ENCODE measurements around the gene SAXO2. TPM values are rescaled to one million over a fixed set of nuclear protein-coding genes. Genes with fewer than 3 reads are reported as not detected.
"Not testable (repeated sequence)": the region's sequence is repeated elsewhere in the genome, so short reads cannot be mapped to it uniquely, and the experiment has no call there.

SAXO2 gene
- total RNA-seq, 2 experiments from 2014 or later = 4.4 to 6.9 TPM

DNA sequence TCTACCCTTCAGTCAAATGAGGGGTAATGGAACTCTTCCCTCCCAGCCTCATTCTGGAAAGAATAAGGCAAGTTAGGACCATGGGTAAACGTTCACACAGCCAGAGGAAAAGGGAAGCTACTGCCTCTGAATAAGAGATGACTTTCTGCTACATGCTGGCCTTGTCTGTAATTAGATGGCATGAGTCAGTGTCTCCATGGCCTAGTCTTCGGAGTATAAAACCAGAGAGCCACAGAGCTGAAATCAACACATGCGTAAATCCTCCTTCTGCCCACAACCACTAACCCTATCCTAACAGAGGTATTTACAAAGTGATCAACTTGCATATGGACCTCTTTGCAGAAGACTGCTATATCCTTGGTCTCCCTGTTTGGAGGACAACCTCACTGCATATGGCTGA is 14.4 kb upstream of the SAXO2 start:
- intact Hi-C loops (cut with DNase I, micrococcal nuclease); H3K27me3 Mint-ChIP-seq; DNase-seq; H3K4me1 Mint-ChIP-seq; H3K4me3 Mint-ChIP-seq; POLR2A ChIA-PET; H3K27ac Mint-ChIP-seq; H3K9me3 Mint-ChIP-seq (ENCODE audit: low read depth); ATAC-seq; CTCF ChIA-PET: not testable (repeated sequence)
- H3K36me3 Mint-ChIP-seq (ENCODE audit: low read depth) = peaks cover 20% of the 10 kb centered on the region

DNA sequence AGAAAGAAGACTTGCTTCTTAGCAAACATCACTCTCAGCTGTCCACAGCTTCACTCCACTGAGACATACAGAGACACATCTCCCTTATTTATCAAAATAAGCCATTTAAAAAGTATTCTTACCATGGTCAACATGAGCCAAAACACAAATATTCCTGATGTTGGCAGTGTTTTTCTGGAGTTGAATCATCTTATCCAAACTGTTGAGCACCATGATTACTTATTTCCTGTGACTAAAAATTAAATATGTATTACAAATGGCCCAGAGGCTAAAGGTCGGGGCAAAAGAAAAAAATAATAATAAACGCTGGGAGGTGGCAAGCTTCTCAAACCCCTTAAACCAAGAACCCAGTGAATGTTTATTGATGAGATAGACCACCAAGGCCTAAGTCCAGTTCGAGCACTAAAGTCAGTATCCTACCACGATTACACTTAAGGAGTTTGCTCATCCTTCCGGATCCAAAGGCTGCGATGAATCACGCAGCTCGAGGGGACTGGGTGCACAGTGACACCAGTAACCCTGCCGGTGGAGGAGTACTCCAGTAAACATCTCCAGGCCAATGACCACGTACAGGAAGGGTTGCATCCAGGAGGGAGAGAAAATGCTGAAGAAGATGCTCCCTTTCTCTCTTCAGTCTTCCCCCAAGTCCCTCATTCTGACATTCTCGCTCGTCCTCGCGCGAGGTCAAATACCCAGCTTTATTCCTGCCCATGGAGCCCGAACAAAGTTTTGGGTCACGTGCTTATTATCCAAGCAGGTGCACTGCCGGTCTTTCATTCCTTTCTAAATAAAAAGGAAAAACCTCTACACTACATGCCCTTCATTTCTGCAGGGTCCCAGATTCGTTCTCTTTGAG is 824 bp upstream of the SAXO2 start:
- peaks cover 26% of the 10 kb centered on the region for H3K36me3 Mint-ChIP-seq (ENCODE audit: low read depth)
- peak overlapping the region; percentile 91 for H3K27ac Mint-ChIP-seq
- peaks cover 33% of the 10 kb centered on the region for H3K4me1 Mint-ChIP-seq
- ChIA-PET POLR2A (interaction anchor here (0.6 to 1.2 kb wide), 2 partner anchors 44 to 938 kb away, joined by 5 read pairs; partner anchors contain the start of gene STARD5), CTCF (interaction anchor here (1.1 kb wide), 1 partner anchor 22 kb away, joined by 3 read pairs; no protein-coding TSS in a partner anchor)
- ATAC-seq (peak; percentile 66), DNase-seq (peak; percentile 76)
- not testable (repeated sequence) for H3K9me3 Mint-ChIP-seq (ENCODE audit: low read depth); H3K27me3 Mint-ChIP-seq
- peak overlapping the region; percentile 89 for H3K4me3 Mint-ChIP-seq
- intact Hi-C loops (cut with DNase I, micrococcal nuclease) = loop anchor here (1.0 to 5.0 kb wide), 6 partner anchors 25 to 969 kb away; partner anchors contain the start of genes BTBD1 (in 1 of the 2) and MEX3B (in 1 of the 2)

DNA sequence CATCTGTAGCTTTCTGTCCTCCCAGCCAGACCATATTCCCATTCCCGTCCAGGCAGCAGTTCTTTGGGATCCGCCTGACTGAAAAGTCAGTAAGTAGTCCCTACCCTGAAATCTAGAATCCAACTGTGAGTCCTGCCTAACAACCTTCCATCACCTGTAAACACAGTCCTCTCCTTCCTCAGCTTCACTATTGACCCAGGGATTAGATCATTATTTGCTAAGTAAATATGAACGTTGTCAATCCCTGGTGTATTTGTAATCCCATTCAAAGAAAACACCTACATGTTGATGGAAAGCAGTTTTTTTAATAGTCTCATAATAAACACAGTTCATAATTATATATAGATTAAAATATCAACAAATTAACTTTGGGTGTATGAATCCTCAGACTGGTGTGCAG is 732 bp downstream of the SAXO2 start:
- ChIA-PET POLR2A (no interaction called here), CTCF (no interaction called here)

DNA sequence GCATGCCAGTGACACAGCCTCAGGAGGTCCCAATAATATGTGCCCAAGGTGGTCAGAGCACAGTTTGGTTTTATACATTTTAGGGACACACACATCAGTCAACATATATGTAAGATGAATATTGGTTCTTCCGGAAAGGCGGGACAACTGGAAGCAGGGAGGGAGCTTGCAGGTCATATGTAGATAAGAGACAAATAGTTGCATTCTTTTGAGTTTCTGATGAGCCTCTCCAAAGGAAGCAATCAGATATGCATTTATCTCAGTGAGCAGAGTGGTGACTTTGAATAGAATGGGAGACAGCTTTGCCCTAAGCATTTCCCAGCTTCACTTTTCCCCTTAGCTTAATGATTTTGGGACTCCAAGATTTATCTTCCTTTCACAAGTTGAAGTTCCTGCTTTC is 4.5 kb downstream of the SAXO2 start:
- H3K4me3 Mint-ChIP-seq; DNase-seq; H3K27ac Mint-ChIP-seq; intact Hi-C loops (cut with DNase I, micrococcal nuclease); H3K9me3 Mint-ChIP-seq (ENCODE audit: low read depth); H3K27me3 Mint-ChIP-seq; ATAC-seq; H3K36me3 Mint-ChIP-seq (ENCODE audit: low read depth); POLR2A ChIA-PET: not testable (repeated sequence)
- CTCF ChIA-PET = interaction anchor here (0.7 to 1.5 kb wide), 3 partner anchors 10 to 252 kb away, joined by 3 read pairs; no protein-coding TSS in a partner anchor
- H3K4me1 Mint-ChIP-seq = peaks cover 26% of the 10 kb centered on the region

More for the DNA sequence above, 732 bp downstream of the SAXO2 start:
- DNase-seq (no peak), ATAC-seq (no peak)
- no peaks in the 10 kb centered on the region for H3K9me3 Mint-ChIP-seq (ENCODE audit: low read depth)
- intact Hi-C loops (cut with DNase I, micrococcal nuclease) = loop anchor here (5.0 kb wide), 3 partner anchors 216 to 971 kb away; partner anchors contain the start of genes BTBD1 (in 1 of the 2) and MEX3B (in 1 of the 2)
- H3K4me3 Mint-ChIP-seq = peak overlapping the region; percentile 89
- H3K4me1 Mint-ChIP-seq = peaks cover 38% of the 10 kb centered on the region
- no peaks in the 10 kb centered on the region for H3K27me3 Mint-ChIP-seq
- H3K27ac Mint-ChIP-seq = peak overlapping the region; percentile 91
- peaks cover 16% of the 10 kb centered on the region for H3K36me3 Mint-ChIP-seq (ENCODE audit: low read depth)

DNA sequence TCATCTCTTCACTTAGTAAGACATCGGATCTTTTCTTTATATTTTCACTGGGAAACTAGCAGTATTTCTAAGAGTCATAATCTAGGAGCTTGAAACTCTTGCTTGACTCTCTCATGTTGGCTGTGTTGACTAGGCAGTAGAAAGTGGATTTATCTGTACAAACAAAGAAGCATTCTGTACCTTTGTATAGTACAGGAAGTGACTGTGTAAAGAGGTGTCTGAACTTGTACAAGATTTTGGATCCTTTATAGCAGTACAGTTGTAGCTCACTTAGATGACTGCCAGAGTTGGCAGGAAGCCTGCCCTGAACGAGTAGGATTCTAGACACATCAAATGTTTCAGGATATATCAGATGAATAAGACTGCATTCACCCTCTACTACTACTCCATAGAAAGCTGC is 5.8 kb downstream of the SAXO2 start:
- H3K27me3 Mint-ChIP-seq; H3K9me3 Mint-ChIP-seq (ENCODE audit: low read depth); H3K4me3 Mint-ChIP-seq; CTCF ChIA-PET; intact Hi-C loops (cut with DNase I, micrococcal nuclease); H3K36me3 Mint-ChIP-seq (ENCODE audit: low read depth); POLR2A ChIA-PET; H3K27ac Mint-ChIP-seq; DNase-seq: not testable (repeated sequence)
- ATAC-seq = peak; percentile 57
- H3K4me1 Mint-ChIP-seq = peaks cover 21% of the 10 kb centered on the region

DNA sequence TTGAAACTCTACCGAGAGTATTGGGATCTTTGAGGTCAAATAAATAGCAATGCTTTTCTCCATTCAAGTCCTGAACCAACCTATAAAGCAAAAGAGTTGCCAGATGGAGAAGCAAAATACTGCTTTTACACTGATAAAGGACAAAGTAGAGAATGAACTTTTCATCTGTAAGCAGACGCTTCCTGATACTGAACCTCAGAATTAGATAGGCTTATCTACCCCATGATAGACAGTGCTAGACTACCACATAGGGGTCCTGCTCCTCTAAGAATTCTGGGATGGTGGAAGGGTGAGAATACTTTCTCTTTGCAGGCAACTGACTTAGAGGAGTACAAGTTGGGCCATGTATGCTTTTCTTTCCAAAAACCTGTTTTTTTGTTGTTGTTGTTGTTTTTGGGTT is 9.5 kb downstream of the SAXO2 start:
- intact Hi-C loops (cut with DNase I, micrococcal nuclease) = no loop called here
- peaks cover 8% of the 10 kb centered on the region for H3K9me3 Mint-ChIP-seq (ENCODE audit: low read depth)
- ChIA-PET POLR2A (no interaction called here), CTCF (no interaction called here)
- no peak overlapping the region for H3K4me3 Mint-ChIP-seq
- ATAC-seq = no peak
- H3K27ac Mint-ChIP-seq = no peak overlapping the region
- peaks cover 6% of the 10 kb centered on the region for H3K4me1 Mint-ChIP-seq
- peaks cover 2% of the 10 kb centered on the region for H3K27me3 Mint-ChIP-seq
- DNase-seq = no peak
- H3K36me3 Mint-ChIP-seq (ENCODE audit: low read depth) = peaks cover 17% of the 10 kb centered on the region

DNA sequence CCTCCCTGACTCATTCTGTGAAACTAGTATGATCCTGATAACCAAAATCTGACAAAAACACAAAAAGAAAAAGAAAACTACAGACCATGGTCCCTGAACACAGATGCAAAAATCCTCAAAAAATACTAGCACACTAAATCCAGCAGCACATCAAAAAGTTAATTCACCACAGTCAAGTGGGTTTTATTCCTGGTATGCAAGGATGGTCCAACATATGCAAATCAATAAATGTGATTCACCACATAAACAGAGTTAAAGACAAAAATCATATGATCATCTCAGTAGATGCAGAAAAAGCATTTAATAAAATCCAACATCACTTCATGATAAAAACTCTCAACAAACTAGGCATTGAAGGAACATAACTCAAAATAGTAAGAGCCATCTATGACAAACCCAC is 12.8 kb downstream of the SAXO2 start:
- CTCF ChIA-PET = no interaction called here
- no peaks in the 10 kb centered on the region for H3K4me1 Mint-ChIP-seq

DNA sequence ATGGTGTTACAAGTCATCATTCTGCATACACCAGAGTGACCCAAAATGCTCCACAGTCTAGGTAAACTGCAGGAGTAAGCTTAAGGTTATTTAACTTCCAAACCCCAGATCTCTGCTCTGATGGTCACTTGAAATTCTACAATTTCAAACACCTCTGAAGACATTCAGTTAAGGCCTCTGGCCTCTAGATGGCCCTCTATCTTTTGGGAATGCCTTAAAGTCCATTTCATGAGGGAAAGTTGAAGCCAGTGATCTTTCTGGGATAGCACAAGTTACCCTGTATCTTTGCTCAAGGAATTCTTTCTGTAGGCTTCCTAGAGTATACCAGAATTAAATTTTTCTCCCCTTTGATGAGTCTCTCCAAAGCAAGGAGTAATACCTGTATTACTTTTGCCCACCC is 18.7 kb downstream of the SAXO2 start:
- DNase-seq; H3K4me3 Mint-ChIP-seq; H3K9me3 Mint-ChIP-seq (ENCODE audit: low read depth); POLR2A ChIA-PET; CTCF ChIA-PET; H3K36me3 Mint-ChIP-seq (ENCODE audit: low read depth); H3K27me3 Mint-ChIP-seq; intact Hi-C loops (cut with DNase I, micrococcal nuclease); ATAC-seq; H3K27ac Mint-ChIP-seq: not testable (repeated sequence)
- H3K4me1 Mint-ChIP-seq = peaks cover 14% of the 10 kb centered on the region

More for the DNA sequence above, 12.8 kb downstream of the SAXO2 start:
- H3K36me3 Mint-ChIP-seq (ENCODE audit: low read depth) = peaks cover 17% of the 10 kb centered on the region
- ATAC-seq (no peak), DNase-seq (no peak)
- intact Hi-C loops (cut with DNase I, micrococcal nuclease) = no loop called here
- no peak overlapping the region for H3K4me3 Mint-ChIP-seq
- H3K27ac Mint-ChIP-seq = no peak overlapping the region
- H3K27me3 Mint-ChIP-seq = peaks cover 2% of the 10 kb centered on the region
- POLR2A ChIA-PET = no interaction called here
- peaks cover 8% of the 10 kb centered on the region for H3K9me3 Mint-ChIP-seq (ENCODE audit: low read depth)

DNA sequence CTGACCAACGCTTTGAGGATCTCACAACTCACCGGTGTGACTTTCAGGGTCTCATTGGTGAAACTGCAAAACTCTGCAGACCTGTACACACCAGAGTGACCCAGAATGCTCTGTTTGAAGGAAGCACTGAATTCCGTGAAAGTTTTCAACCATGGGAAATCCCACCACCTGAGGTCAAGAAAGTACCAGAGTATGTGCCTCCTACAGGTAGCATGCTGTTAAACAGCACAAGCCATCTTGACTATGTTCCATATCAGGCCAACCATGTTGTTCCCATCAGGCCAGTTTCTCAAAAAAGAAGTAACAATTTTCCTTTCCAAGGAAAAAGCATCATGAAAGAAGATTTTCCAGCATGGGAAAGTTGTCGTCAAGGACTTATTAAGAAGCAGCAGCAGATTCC is 19.8 kb downstream of the SAXO2 start:
- H3K36me3 Mint-ChIP-seq (ENCODE audit: low read depth); H3K27ac Mint-ChIP-seq; ATAC-seq; H3K27me3 Mint-ChIP-seq; DNase-seq; POLR2A ChIA-PET; CTCF ChIA-PET; intact Hi-C loops (cut with DNase I, micrococcal nuclease); H3K4me3 Mint-ChIP-seq; H3K9me3 Mint-ChIP-seq (ENCODE audit: low read depth): not testable (repeated sequence)
- peaks cover 25% of the 10 kb centered on the region for H3K4me1 Mint-ChIP-seq

DNA sequence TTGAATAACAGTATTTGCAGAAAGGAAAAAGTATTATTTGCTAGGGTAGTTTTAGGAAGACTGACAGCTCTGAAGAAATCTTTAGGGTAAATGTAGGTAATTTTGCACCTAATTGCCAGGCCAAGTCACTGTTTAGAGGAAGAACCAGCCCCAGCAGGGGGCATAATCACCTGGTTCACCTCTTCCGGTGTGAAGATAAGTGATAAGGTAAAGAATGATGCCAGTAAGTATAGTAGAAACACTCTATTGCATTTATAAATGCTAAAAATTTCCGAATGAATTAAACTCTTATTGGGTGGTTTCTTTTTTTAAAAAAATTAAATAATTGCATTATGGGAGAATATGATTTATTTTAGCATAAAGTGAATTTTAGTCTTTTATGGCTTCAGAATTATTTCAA is 21.8 kb downstream of the SAXO2 start:
- CTCF ChIA-PET = interaction anchor here (1.0 kb wide), 1 partner anchor 22 kb away, joined by 3 read pairs; the partner anchor contains the start of genes EFL1 and SAXO2
- peaks cover 32% of the 10 kb centered on the region for H3K4me1 Mint-ChIP-seq
- H3K36me3 Mint-ChIP-seq (ENCODE audit: low read depth); intact Hi-C loops (cut with DNase I, micrococcal nuclease); ATAC-seq; H3K9me3 Mint-ChIP-seq (ENCODE audit: low read depth); H3K4me3 Mint-ChIP-seq; DNase-seq; H3K27me3 Mint-ChIP-seq; POLR2A ChIA-PET; H3K27ac Mint-ChIP-seq: not testable (repeated sequence)

DNA sequence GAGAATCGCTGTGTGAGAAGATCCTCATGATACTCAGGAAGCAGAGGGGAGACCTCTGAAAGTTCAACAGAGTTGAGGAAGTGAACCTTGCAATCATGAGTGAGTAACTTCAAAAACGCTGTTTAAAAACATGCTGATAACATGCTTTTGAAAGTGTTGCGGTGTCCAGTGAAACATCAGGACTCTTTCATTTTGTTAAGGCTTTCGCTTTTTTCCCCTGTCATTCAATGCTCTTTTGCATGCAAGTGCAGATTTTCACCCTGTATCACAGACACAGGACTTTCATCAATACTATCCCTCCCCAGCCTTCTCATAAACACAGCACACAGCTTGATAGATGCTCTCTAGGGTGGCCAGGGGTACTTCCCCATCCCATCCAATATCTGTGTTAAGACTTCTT is 23.9 kb downstream of the SAXO2 start:
- H3K36me3 Mint-ChIP-seq (ENCODE audit: low read depth); H3K9me3 Mint-ChIP-seq (ENCODE audit: low read depth); DNase-seq; H3K27me3 Mint-ChIP-seq; POLR2A ChIA-PET: not testable (repeated sequence)
- ATAC-seq = peak; percentile 86
- Mint-ChIP-seq H3K4me1 (peaks cover 34% of the 10 kb centered on the region), H3K27ac (peak overlapping the region; percentile 78), H3K4me3 (peak overlapping the region; percentile 6)
- CTCF ChIA-PET = interaction anchor here (1.1 kb wide), 1 partner anchor 9 kb away, joined by 3 read pairs; no protein-coding TSS in a partner anchor
- intact Hi-C loops (cut with DNase I, micrococcal nuclease) = loop anchor here in 1 of 2 experiments (1.0 kb wide), 1 partner anchor 24 kb away; the partner anchor contains the start of genes EFL1 and SAXO2

DNA sequence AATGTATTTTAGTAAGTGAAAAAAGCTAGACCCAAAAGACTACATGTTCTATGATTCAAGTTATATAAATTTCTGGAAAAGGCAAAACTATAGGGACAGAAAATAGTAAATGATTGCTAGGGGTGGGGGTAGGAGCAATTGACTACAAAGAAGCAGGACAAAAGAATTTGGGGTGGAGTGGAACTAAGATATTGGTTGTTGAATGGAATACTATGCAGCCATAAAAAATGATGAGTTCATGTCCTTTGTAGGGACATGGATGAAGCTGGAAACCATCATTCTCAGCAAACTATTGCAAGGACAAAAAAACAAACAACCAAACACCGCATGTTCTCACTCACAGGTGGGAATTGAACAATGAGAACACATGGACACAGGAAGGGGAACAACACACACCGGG is 25.6 kb downstream of the SAXO2 start:
- H3K27ac Mint-ChIP-seq; ATAC-seq; DNase-seq; H3K36me3 Mint-ChIP-seq (ENCODE audit: low read depth); H3K27me3 Mint-ChIP-seq; POLR2A ChIA-PET; CTCF ChIA-PET; H3K9me3 Mint-ChIP-seq (ENCODE audit: low read depth); intact Hi-C loops (cut with DNase I, micrococcal nuclease); H3K4me3 Mint-ChIP-seq: not testable (repeated sequence)
- peaks cover 34% of the 10 kb centered on the region for H3K4me1 Mint-ChIP-seq
